UCSD-AML1 (cell line): ENCODE data around the gene NIPBL.
"Not testable (repeated sequence)": the region's sequence is repeated elsewhere in the genome, so short reads cannot be mapped to it uniquely, and the experiment has no call there.

Experiments used
- DNase-seq: peaks from one replicate; lab custom pipeline; 2025; ENCODE audit not compliant: unreplicated experiment; lab: John Stamatoyannopoulos, UW

NIPBL gene

DNA sequence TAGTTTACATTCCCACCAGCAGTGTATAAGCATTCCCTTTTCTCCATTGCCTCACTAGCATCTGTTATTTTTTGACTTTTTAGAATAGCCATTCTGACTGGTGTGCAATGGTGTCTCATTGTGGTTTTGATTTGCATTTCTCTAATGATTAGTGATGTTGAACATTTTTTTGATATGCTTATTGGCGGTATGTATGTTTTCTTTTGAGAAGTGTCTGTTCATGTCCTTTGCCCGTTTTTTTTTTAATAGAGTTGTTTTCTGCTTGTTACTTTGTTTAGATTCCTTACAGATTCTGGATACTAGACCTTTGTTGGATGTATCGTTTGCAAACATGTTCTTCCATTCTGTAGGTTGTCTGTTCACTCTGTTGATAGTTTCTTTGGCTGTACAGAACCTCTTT, 25.3 kb downstream of the NIPBL start:
- no peak for DNase-seq

DNA sequence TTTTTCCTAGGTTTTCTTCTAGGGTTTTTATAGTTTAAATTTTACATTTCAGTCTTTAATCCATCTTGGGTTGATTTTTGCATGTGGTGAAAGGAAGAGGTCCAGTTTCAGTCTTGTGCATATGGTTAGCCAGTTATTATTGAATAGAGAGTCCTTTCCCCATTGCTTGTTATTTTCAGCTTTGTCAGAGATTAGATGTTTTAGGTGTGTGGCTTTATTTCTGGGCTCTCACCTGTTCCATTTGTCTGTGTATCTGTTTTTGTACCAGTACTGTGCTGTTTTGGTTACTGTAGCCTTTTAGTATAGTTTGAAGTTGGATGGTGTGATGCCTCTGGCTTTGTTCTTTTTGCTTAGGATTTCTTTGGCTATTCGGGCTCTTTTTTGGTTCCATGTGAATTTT, 25.8 kb downstream of the NIPBL start:
- no peak for DNase-seq

DNA sequence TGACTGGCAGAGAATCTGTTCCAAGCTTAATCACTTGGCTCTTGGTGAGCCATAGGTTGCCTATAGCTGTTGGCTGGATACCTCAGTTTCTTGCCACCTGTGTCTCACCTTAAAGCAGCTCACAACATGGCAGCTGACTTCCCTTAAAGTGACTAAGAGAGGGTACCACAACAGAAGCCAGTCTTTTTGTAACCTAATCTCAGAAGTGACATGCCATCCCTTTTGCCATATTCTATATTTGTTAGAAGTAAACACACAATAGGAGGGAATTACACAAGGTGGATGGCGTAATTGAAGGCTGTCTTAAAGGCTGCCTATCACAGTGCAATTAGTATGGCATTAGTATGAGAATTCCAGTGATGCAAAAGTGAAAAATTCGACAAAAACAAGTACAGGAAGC, 28.1 kb downstream of the NIPBL start:
- no peak for DNase-seq

GRCh38 chr5:36908544-36909260, 32.1 kb downstream of the NIPBL start:
- DNase-seq, result no peak

DNA sequence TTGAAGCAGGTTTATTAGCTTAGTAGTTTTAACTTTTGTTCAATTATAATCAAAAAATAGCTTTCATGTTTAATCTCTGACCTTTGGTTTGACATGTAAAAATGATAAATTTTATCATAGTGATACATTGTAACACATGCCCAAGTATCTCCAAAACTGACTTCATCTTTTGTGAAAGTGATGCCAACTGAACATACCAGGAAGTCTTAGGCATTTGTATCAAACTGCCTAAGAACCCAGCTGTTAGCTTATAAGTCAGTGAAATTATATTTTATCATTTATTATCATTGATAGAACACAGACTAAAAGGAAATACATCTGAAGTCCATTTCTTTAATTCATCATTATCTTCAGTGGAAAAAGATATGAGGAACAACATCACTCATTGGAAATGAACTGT, 39.1 kb downstream of the NIPBL start:
- DNase-seq, result no peak

DNA sequence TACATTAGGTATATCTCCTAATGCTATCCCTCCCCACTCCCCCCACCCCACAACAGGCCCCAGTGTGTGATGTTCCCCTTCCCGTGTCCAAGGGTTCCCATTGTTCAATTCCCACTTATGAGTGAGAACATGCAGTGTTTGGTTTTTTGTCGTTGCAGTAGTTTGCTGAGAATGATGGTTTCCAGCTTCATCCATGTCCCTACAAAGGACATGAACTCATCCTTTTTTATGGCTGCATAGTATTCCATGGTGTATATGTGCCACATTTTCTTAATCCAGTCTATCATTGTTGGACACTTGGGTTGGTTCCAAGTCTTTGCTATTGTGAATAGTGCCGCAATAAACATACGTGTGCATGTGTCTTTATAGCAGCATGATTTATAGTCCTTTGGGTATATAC, 40.0 kb downstream of the NIPBL start:
- not testable (repeated sequence) for DNase-seq

DNA sequence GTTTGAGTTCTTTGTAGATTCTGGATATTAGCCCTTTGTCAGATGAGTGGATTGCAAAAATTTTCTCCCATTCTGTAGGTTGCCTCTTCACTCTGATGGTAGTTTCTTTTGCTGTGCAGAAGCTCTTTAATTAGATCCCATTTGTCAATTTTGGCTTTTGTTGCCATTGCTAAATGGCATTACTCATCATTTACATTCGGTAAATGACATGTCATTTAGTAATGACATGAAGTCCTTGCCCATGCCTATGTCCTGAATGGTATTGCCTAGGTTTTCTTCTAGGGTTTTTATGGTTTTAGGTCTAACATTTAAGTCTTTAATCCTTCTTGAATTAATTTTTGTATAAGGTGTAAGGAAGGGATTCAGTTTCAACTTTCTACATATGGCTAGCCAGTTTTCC, 40.8 kb downstream of the NIPBL start:
- not testable (repeated sequence) for DNase-seq

GRCh38 chr5:36919238-36919637, 42.7 kb downstream of the NIPBL start:
- no peak for DNase-seq

DNA sequence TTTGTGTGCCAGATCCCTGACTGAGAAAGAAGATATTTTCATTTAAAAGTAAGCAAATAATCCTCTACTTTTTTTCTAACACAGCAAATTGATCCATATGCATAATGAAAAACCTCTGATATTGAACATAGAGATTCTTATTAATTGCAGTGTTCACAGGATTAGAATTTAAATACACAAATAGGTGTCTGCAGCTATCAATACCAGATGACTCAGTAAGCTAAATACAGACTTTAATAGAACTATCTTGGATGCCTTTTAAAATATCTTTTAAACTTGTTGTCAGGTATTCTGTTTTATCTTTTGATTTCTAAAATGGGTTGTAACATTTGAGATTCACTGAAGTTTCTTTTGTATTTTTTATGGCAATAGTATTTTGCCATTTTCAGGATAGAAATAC, 43.1 kb downstream of the NIPBL start:
- DNase-seq, result no peak

DNA sequence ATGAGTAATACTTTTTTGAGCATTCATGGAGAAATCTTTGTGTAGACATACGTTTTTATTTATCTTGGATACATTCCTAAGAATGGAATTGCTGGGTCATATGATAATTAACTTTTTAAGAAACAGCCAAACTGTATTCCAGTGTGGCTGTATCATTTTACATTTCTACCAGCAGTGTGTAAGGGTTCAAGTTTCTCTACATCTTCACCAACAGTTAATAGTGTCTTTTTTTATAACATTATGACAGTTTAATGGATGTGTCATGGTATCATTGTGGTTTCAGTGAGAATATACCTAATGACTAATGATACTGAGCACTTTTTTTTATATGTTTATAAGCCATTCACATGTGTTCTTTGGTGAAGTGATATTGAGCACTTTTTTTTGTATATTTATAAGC, 52.4 kb downstream of the NIPBL start:
- no peak for DNase-seq

DNA sequence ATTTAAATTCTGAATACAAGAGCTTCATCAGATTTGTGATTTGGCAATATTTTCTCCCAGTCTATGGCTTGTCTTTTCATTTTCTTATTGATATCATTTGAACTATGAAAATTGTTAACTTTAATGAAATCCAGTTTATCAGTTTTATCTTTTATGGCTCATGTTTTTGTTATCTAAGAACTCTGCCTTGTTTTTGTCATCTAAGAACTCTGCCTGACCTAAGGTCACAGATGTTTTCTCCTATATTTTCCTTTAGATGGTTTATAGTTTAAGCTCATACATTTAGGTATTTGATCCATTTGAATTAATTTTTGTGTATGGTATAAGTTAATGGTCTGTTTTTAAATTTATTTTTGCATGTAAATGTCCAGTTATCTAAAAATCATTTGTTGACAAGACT, 52.9 kb downstream of the NIPBL start:
- DNase-seq, result no peak

GRCh38 chr5:36932056-36932455, 55.5 kb downstream of the NIPBL start:
- no peak for DNase-seq

GRCh38 chr5:36932699-36933098, 56.1 kb downstream of the NIPBL start:
- DNase-seq, result no peak

DNA sequence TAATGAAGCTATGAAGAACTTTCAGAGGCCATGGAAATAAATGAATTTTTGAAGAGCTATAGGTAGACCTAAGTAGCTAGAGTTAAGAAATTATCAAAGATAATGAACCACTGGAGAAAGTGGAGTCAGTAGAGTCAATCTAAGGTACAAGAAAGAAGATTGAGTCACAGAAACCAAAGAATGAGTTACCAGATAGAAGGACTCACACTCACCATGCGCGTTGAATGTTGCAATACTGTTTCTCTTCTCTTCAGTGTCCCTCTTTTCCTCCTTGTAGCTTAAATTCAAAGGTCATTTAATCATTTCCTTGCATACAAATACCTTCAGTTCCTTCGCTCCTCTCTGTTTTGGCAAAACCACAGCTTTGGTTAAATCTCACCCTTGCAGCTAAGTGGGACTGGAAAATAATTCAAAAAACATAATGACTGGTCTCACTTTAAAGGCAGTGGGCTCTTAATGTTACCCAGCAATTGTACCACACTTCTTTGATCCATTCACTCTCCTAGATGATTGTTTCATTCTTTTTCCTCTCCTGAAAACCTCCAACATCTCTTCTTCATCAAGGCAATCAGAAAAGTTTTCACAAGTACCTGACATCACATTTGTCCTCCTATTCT, 58.3 kb downstream of the NIPBL start:
- DNase-seq, result no peak

GRCh38 chr5:36935805-36936204, 59.2 kb downstream of the NIPBL start:
- DNase-seq, result no peak

- DNase-seq, result no peak
These were observed 59.7 kb downstream of the NIPBL start for GRCh38 chr5:36936309-36936708.

DNA sequence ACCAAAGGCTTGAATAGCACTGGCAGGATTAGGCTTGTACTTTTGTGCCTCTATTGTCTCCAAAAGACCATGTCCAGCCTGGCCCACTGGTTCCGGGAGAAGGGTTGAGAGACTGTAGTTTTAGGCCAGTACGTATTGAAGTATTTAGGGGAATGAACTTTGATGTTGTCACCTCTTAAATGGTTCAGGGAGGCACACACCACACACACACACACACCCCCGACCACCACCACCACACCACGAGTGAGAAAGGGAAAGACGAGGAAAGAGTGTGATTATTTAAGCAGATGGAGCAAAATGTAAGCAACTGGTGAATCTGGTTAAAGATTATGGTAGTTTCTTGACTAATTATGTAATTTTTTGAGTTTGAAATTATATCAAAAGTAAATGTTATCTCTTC, 61.6 kb downstream of the NIPBL start:
- DNase-seq, result no peak

- no peak for DNase-seq
These were observed 63.6 kb downstream of the NIPBL start for GRCh38 chr5:36939969-36940858.

- DNase-seq, result no peak
These were observed 67.0 kb downstream of the NIPBL start for GRCh38 chr5:36943584-36943983.

GRCh38 chr5:36944024-36944423, 67.5 kb downstream of the NIPBL start:
- DNase-seq, result no peak

GRCh38 chr5:36944607-36945225, 68.1 kb downstream of the NIPBL start:
- DNase-seq, result no peak

GRCh38 chr5:36945687-36946086, 69.1 kb downstream of the NIPBL start:
- DNase-seq, result no peak
